GM21737 (cell line): Measurements from ENCODE around the gene KANK2.
"Not testable (repeated sequence)": the region's sequence is repeated elsewhere in the genome, so short reads cannot be mapped to it uniquely, and the experiment has no call there.

Experiments
- ATAC-seq: cut with Tn5 transposase; IDR thresholded peaks from one replicate; pipeline ENCODE4 v1.9.1; 2021; ENCODE audit warnings: mild to moderate bottlenecking, moderate library complexity; ENCODE audit not compliant: unreplicated experiment

KANK2 gene

GRCh38 chr19:11175920-11176319 is 21.4 kb downstream of the KANK2 start:
- no peak for ATAC-seq

GRCh38 chr19:11174336-11174735 is 23.0 kb downstream of the KANK2 start:
- no peak for ATAC-seq

GRCh38 chr19:11173516-11174155 is 23.7 kb downstream of the KANK2 start:
- ATAC-seq, result no peak

GRCh38 chr19:11172576-11172975 is 24.8 kb downstream of the KANK2 start:
- no peak for ATAC-seq

GRCh38 chr19:11171144-11171543 is 26.2 kb downstream of the KANK2 start:
- ATAC-seq, result no peak

- ATAC-seq, result no peak
Observed at GRCh38 chr19:11169896-11170678, 27.3 kb downstream of the KANK2 start.

- ATAC-seq, result no peak
Observed at GRCh38 chr19:11168568-11168967, 28.8 kb downstream of the KANK2 start.

- ATAC-seq, result no peak
Observed at GRCh38 chr19:11166281-11167142, 30.8 kb downstream of the KANK2 start.

- ATAC-seq, result no peak
Observed at GRCh38 chr19:11165486-11166030, 31.8 kb downstream of the KANK2 start.

- no peak for ATAC-seq
Observed at GRCh38 chr19:11164879-11165406, 32.4 kb downstream of the KANK2 start.

- no peak for ATAC-seq
Observed at GRCh38 chr19:11164296-11164695, 33.0 kb downstream of the KANK2 start.

GRCh38 chr19:11160440-11160768 is 36.9 kb downstream of the KANK2 start:
- not testable (repeated sequence) for ATAC-seq

GRCh38 chr19:11159598-11160439 is 37.5 kb downstream of the KANK2 start:
- ATAC-seq, result no peak

- peak; percentile 95 for ATAC-seq
Observed at GRCh38 chr19:11155373-11156120, 41.8 kb downstream of the KANK2 start, which contains the start of gene SPC24. Gene SPC24 (minus strand): TSS chr19:11155782. CDS start chr19:11155776, 6 bp downstream.

- no peak for ATAC-seq
Observed at GRCh38 chr19:11154683-11155047, 42.7 kb downstream of the KANK2 start.

- no peak for ATAC-seq
Observed at GRCh38 chr19:11152318-11153062, 44.9 kb downstream of the KANK2 start.

GRCh38 chr19:11151181-11151580 is 46.2 kb downstream of the KANK2 start:
- ATAC-seq, result no peak

GRCh38 chr19:11148001-11148400 is 49.3 kb downstream of the KANK2 start:
- no peak for ATAC-seq

- no peak for ATAC-seq
Observed at GRCh38 chr19:11145536-11145924, 51.8 kb downstream of the KANK2 start.
